NB4 (cell line): ENCODE data around the gene SEMA6B.

Experiments
- MAX ChIP-seq: IDR thresholded peaks from 2 replicates; pipeline ENCODE4 v1.6.1; 2011; ENCODE audit warnings: low read depth, low read length
- MYC ChIP-seq: IDR thresholded peaks from 2 replicates; pipeline ENCODE4 v1.6.1; 2011; ENCODE audit warnings: low read depth, low read length
- POLR2A ChIP-seq: IDR thresholded peaks from 2 replicates; pipeline ENCODE4 v1.6.1; 2011; ENCODE audit warnings: mild to moderate bottlenecking; ENCODE audit not compliant: insufficient read length; ENCODE audit errors: extremely low read depth
- TF ChIP-seq, protein P1 (sequence below): IDR thresholded peaks from one replicate; pipeline ENCODE4 v1.5.1; 2012; ENCODE audit warnings: low read depth, low read length

- TF ChIP-seq, protein P1, sequence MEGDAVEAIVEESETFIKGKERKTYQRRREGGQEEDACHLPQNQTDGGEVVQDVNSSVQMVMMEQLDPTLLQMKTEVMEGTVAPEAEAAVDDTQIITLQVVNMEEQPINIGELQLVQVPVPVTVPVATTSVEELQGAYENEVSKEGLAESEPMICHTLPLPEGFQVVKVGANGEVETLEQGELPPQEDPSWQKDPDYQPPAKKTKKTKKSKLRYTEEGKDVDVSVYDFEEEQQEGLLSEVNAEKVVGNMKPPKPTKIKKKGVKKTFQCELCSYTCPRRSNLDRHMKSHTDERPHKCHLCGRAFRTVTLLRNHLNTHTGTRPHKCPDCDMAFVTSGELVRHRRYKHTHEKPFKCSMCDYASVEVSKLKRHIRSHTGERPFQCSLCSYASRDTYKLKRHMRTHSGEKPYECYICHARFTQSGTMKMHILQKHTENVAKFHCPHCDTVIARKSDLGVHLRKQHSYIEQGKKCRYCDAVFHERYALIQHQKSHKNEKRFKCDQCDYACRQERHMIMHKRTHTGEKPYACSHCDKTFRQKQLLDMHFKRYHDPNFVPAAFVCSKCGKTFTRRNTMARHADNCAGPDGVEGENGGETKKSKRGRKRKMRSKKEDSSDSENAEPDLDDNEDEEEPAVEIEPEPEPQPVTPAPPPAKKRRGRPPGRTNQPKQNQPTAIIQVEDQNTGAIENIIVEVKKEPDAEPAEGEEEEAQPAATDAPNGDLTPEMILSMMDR: no peak
- no peak for TF ChIP-seq MAX
- no peak for TF ChIP-seq POLR2A
- TF ChIP-seq MYC: no peak
Observed at GRCh38 chr19:4573682-4574081, 14.2 kb upstream of the SEMA6B start.
